Stimulated activated CD4-positive, alpha-beta T cell treated with anti-CD3 and anti-CD28 coated beads, Interleukin-2, amount 100 ng/mL, for 24 hours (primary cell): ENCODE data around the gene TTLL1.

ENCODE experiments used
- DNase-seq, 2 donors: peaks; one replicate each; pipeline ENCODE4 v3.0.0-alpha.2; 2020

The TTLL1 gene

DNA sequence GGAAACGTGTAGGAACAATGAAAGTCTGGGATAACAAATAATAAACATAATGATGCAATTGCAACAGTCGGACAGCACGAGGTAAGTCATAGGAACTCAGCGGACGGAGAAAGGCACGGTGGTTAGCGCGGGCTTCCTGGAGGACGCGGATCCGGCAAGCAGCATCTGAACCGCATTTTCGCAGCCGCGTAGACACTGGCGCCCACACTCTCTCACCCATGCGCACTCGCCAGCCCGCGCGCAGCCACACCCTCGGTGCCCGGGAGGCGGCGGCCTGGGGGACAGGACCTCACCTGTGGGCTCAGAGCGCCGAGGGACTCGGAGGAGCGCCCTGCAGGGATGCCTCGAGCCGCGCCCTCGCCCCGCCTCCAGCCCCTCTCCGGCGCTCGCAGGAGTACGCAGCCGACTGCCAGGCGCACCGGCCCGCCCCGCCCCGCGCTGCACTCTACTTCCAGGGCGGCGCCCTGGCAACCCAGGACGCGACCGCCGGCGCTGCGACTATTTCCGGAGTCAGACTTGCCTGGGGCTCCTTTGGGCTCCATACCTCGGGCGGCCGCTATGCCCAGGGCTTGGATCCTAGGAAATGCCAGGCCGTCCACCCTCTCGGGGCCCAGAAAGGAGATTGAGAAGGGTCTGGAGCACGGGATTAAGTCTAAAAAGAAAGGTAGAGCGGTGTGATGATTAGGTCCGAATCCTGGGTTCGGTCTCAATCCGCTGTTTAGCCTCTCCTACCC, at the start of gene TTLL1:
TSS of gene TTLL1 (minus strand) at position 408 of the 734 bp plus-strand sequence. CDS start 13,805 bp downstream, outside the sequence.
- DNase-seq: peak; percentile 90 to 95

DNA sequence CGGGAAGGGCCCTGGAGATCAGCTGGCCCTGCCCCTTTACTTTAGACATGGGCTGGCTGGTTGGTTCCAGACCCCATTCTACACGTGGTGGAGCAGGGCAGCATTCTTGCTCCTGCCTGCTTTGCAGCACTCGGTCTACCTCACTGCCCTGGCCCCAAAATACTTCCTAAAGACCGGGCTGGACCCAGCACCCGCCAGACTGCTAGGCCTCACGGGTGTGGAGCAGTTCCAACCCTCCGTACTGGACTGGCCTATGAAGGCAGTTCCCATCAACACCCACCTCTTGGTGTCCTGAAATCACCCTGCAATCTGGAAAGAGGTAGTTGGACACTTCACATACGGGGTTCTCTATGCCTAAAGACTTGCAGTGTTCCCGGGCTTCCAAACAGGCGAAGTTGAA, 47.6 kb upstream of the TTLL1 start:
- DNase-seq: no peak

DNA sequence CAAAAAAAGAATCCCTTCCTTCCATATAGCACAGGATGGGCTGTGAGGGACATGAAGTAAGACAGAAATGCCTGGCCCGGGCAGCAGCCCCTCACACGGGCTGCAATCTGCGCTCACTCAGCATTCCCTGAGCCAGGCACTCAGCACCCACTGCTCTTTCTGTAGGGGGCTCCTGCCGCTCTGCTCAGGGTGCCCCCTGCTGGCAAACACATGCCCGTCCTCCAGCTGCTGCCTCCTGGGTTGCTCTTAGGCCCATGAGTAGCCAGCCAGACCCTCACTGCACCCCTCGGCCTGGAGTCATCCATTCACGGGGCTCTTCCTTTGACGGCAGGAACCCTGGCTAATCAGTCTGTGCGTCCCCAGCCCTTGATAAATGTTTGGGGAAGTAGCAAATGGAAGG, 47.1 kb upstream of the TTLL1 start:
- peak; percentile 43 to 44 for DNase-seq

DNA sequence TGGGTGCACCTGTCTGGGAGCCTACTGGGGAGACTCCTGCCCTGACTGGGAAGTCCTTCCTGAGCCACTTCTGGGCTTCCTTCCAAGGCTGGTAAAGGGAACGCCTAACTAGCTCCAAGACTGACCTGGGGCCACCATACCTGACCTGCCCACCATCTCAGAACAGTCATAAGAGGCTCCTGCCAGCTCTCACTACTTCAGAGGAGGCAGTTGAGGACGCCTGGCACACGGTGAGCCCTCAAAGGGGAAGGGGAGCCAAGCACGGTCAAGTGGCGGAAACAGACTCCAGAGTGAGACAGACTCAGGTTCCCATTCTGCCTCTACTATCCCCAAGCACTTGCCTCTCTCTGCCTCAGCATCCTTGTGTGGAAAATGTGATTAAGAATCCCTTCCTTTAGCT, 46.4 kb upstream of the TTLL1 start:
- DNase-seq: no peak

DNA sequence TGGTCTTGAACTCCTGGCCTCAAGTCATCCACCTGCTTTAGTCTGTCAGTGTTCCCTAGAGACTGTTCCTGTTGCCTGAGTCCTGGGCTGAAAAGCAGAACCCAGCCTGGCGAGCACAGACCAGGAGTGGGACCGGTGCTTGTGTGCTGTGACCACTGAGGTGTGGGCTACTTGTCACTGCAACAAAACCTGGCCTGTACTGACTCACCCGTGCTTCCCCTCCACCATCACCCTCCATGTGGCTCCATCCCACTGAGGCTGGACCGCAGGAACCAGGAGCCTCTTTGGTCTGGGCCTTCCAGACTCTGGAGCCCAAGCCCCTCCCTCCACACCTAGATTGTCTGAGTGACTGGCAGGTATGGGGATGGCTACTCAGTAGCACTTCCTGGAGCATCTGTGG, 45.4 kb upstream of the TTLL1 start:
- DNase-seq: no peak

DNA sequence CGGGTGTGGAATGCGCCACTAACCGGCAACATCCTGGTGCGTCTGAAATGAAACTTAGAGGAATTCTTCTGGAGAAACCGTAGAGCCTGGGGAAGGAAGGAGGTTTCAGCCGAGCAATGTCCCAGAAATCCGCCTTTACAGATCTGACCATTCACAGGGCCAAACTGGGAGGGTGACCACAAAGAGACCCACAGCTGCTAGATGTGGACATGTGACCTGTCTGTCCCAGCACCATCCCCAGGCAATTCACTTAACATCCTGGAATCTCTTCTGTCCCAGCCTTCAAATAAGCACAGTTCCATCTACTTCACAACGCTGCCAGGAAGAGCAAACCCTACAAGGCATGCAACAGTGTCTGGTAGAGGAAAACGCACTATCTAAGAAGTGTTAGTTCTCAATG, 44.2 kb upstream of the TTLL1 start:
- no peak for DNase-seq

DNA sequence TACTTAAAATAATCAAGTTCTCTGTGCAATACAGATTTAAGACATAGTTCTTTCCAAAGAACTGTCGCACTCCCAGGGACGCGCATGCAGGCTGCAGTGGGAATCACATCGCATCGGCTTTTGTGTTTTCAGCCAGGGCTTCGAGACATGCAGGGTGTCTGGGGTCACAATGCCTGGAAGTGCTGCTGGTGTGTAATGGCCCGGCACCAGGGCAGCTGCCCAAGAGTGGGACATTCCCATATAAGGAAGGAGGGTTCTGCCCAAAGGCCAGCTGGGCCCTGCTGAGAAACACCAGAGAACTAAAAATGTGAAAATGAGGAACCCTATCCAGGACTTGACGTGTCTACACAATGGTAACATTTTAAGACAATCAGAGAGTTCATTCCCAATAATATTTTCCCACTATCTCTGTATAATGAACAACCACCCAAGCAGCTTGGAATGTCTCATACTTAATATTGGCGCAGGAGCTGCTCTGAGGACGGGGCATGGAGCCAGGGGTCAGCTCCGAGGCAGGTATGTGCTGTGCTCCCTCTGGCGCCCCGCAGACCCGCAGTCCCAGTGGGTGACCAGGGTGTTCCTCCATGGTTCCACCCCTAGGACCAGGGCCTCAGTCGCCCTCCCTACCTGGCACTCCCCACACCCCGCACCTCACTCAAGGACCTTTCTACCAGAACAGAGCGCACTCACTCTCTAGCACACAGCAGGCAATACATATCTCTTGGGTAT, 42.7 kb upstream of the TTLL1 start:
- no peak for DNase-seq

DNA sequence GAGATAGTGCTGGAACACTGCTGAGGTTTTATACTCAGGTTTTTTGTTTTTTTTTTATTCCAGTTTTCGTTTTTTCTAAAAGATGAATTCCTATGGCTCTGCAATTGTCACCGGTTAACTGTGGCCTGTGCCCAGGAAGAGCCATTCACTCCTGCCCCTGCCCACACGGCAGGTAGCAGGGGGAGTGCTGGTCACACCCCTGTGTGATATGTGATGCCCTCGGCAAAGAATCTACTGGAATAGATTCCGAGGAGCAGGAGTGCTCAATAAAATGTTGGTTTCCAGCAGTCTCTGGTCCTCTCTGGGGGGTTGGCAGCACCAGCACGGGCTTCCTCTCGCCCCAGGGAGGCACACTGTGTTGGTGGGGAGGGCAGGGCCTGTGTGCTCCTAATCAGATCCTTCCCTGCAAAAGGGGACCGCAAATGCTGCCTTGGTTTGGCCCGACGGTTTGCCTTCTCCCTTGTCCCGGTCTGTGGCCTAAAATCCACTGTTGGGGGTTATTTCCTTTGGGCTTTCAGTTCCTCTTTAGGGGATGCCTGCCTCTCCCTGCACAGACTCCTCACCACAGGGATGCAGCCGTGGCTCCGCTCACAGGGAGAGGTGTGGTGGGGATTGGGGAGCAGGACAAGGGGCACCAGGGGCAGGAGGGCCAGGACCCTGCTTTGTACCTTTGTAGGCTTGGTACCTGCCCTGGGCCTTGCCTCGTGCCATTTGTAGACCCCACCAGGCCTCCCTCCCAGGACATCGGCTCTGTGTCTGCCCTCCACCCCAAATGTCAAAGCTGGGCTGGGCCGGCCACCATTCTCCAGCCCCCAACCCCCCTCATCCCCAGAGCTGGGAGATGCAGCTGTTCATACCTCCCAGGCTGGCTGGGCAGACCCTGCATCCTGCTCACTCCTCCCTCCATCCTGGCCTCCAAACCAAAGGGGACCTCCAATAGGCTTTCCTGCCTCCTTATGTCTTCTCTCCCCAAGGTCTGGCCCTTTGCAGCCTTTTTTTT, 40.5 kb upstream of the TTLL1 start:
- DNase-seq: no peak

DNA sequence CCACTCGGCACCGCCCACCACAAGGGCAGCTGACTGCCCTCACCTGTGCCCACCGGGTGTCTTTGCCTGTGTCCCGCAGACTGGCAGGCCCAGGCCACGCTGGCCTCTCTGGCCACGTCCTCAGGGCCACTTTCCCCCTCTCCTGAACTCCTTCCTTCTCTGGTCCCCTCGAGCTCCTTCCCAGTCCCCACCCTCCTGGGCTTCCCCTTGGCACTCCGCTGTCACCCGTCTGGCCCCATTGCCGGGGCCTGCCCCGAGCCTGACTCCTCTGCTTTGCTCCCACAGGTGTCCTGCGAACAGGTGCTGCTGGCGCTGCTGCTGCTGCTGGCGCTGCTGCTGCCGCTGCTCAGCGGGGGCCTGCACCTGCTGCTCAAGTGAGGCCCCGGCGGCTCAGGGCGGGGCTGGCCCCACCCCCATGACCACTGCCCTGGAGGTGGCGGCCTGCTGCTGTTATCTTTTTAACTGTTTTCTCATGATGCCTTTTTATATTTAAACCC, 39.8 kb upstream of the TTLL1 start:
- DNase-seq: no peak

DNA sequence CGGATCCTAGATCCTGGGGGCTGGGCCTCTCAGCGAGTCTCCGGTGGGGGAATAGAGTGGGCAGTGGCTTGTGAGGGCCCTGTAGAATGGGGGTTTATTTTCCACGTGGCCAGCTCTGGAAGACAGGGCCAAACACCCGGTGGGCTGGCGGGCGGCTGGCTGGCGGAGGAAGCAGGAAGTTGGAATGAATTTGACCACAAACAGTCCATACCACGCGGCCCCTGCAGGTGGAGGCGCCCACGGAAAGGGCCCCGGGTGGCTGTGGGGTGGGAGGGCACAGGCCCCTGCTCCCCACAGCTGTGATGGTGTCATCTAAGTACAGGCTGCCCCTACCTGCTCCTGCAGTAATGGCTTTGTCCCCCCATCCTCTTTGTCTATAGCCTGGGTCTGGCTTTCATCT, 38.9 kb upstream of the TTLL1 start:
- no peak for DNase-seq

DNA sequence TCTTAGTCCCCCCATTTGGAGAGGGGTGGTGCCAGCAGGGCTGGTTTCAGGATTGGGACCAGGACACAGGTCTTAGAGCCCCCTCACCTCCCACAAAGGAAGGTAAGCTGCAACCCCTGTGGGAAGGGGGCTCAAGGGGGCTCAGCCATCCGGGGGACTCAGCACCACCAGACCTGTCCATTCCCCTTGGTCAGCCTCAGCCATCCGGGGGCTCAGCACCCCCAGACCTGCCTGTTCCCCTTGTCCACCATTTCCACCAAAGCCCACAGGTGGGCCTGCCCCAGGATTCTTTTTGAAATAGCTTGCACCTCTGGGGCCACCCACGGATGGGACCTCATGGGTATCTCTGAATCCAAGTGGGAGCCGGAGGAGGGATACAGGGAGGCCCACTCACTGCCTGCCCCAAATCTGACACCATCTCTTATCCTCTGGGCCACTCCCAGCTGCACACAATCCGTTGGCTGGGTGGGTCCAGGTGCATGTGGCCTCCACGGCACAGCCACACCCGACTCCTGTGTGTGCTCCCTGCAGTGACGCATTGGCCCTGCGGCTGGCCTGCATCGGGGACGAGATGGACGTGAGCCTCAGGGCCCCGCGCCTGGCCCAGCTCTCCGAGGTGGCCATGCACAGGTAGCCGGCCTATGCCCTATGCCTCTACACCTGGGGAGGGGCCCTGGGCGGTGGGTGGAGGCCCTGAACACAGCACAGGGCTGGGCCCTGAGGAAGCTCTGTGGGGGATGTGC, 38.1 kb upstream of the TTLL1 start:
- no peak for DNase-seq

DNA sequence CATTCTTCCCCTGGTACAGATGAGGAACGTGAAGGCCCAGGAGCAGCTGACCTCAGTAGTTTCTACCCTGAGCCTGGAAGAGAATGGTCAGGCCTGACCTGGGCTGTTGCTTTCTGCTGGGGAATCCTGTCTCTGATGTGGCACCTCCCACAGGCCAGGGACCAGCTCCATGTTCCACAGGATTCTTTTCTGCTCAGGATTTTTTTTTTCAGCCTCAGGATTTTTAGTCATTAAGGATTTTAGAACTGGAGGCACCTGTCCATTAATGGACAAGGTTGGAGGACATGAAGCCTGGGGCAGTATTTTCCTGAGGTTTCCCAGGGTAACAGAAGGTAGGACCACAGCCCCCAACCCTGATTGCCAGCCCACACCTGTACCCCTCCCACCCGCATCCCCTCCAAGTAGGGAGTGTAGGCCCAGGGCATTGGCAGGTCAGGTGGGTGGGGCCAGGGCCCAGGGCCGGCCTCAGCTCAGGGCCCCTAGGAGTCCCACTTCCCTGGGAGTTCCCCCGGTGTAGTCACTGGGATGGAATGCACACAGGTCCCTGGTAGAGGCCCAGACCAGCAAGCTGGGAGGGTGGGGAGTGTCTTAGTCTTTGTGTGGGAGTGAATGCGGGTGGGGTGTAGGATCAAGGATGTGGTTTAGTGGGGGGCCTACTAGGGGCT, 37.4 kb upstream of the TTLL1 start:
- no peak for DNase-seq

DNA sequence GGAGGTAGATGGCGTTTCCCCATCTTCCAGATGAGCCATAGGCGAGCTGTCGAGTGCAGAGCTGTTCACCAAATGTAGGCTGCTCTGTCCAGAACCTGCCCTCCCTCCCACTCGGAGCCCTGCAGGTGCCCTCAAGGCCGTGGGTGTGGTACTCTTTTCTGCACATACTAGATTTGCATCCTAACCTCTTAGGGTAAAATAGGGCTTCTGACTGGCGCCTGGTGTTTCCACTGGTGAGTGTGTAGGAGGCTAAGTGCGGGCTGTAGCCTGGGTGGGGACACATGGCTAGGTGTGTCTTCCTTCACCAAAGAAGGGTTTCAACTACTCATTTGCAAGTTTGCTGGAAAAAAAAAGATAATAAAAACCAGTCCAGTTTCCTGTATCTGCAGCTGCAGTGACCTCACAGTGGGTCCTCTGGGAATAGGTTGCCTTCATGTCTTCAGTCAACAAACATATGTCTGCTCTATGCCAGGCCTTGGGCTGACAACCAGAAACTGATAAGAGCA, 29.8 kb upstream of the TTLL1 start:
- no peak for DNase-seq

DNA sequence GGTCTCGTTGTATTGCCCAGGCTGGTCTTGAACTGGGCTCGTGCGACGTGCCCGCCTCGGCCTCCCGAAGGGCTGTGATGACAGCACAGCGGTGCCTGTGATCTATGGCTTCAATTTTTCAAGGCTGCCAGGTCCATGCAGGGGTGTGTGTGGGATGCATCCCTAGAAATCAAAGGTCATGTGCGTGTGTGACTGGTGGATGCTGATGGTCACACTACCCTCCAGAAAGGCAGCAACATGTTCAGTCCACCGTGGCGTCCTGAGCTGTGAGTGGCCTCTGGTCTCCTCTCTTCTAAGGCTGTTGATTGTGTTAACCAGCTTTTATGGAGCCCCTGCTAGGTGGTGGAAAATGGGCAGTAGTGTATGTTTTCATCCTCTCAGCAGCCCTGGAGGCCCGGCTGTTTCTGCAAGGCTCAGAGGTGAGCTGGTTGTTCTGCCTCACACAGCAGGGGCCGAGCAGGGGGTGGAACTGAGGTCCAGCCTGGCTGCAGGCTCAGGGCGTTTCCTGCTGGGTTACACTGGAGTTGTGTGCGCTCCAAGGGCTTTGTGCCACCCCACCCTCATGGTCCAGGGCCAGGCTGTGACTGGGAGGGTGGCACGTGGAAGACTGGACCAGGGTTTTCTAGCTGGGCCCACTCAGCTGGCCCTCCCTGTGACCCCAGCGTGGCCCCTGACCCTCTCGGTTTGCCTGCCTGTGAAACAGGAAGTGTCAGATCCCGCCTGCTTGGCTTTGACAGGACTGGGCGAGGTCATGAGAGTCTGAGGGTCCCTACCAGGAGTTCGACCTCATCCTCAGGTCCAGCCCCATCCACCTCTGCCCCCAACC, 29.0 kb upstream of the TTLL1 start:
- no peak for DNase-seq

DNA sequence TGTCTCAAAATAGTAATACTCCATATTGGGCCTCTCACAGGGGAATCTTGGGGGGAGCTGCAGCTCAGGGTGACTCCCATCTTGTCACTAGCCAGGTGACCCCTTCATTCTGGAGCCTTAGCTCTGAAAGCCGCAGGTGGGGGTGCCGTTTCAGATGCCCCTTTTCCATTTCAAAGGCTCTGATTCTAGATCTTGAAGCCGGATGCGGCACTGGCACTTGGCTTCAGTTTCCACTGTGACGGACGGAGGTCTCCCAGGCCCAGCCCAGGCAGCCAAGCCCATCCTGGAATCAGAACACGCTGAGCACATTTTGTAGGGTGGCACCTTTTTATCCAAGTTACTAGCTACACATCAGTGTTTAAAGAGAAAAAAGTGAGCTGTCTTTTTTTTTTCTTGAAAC, 27.7 kb upstream of the TTLL1 start:
- no peak for DNase-seq

DNA sequence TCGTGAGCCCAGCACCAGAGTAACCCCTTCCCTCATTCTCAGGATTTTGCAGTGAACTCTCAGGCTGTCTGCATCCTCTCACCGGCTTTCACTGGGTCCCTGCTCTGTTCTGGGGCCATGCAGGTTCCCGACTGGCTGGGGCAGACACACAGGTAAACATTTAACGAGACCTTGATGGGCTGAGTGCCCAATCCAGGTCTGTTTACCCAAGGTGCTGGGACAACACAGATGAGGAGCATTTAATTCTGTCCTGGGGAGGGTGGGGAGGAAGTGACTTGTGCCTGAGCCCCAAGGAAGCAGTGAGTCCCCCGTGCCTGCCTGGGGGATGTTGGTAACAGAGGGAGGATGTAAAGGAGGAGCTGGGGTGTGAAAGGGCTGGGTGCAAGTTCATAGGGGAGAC, 25.8 kb upstream of the TTLL1 start:
- no peak for DNase-seq

DNA sequence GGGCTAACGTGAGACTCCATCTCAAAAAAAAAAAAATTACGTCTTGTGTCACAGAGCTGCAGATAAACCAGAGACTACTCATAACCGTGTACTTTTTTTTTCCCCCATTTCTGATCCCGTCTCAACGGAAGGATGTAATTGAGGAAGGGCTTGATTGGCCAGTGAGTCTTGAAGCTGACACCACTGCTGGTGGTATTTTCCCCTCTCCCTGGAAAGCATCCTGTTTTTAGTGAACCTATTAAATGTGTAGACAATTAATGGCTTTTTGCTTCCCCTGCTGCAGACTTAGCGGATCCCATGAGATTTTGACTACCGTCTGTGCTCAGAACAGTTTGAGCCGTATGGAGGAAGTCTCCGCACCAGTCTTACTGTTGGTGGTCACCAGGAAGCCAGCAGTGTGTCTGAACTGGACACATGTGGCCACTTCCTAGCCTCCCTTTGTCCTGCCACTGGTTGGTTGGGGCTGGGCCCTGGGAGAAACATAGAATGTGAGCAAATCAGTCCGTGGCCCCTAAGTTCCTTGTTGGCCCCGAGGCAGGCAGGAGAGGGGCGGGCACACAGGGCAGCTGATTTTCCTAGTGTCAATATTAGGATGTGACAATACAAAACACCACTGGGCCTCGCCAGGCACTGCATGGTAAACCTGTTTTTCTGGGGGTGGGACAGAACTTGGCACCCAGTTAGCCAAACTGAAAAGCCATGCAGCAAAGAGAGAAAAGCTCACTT, 24.5 kb upstream of the TTLL1 start:
- no peak for DNase-seq

DNA sequence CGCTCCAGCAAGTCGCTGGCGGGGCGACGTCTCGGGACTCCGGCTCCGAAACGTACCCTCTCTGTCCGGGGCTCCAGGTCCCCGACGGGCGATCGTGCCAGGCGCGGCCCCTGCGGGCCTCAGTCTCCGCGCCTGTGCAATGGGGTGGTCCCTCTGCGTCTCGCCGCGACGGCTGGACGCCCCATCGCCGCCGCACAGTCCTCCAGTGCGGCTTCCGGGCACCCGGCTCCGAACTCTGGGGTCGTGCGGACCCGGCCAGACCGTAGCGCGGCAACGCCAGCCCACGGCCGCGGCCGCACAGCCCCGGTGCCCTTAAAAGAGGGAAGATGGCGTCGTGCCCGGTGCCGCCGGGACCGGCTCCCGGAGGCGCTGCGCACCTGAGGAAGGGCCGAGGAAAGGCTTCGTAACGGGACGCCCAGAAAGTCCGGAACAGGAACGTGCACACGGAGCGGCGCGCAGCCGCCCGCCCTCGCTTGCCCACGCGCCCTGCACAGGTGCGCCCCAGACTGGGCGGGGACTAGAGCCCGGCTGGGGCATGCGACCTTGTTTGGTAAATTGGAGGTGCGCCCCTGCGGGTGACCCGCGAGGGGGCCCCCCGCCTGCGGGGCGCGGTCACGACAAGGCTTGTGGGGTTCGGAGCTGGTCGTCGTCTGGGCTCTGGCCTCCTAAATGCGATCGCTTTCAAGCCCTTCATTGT, 21.9 kb upstream of the TTLL1 start:
- peak; percentile 36 to 53 for DNase-seq

DNA sequence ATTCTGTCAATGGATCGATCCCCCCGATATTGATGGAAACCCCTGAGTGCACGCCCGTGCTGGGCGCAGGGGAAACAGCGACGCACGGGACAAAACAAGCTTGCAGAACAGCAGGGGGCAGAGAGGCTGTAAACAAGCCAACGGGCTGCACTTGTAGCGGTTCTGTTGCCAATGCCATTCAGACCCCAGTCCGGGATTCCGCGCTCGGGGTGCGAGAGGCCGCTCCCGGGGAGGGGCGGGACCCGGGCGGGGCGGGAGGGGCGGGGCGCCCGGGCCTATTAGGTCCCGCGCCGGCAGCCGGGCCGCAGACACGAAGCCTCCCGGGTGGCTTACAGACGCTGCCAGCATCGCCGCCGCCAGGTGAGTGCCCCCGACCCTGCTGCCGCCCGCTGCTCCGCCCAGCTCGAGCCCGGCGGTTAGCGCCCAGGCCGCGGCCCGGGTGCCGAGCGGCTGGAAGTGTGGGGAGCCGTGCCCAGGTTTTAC, 21.3 kb upstream of the TTLL1 start, which contains the start of gene BIK:
TSS of gene BIK (plus strand) at position 307 of the 483 bp plus-strand sequence. CDS start 13,273 bp downstream, outside the sequence.
- DNase-seq: peak; percentile 49 to 53
